CD4-positive, alpha-beta T cell treated with Interleukin-1 beta for 1 hour (primary cell): Measurements from ENCODE around the gene CLPSL1.
"Not testable (repeated sequence)": the region's sequence is repeated elsewhere in the genome, so short reads cannot be mapped to it uniquely, and the experiment has no call there.

Experiments used
- DNase-seq, 2 donors: peaks; one replicate each; pipeline ENCODE4 v3.0.0-alpha.2; 2020 to 2022

CLPSL1 gene

GRCh38 chr6:35780719-35781118 lies at the start of gene CLPSL1:
Gene CLPSL1, plus strand, starts transcription at chr6:35781019. Its CDS starts 92 bp downstream, at chr6:35781111.
- no peak for DNase-seq

GRCh38 chr6:35731414-35731735 lies 49.4 kb upstream of the CLPSL1 start:
- DNase-seq: peak; percentile 92 to 93

GRCh38 chr6:35731736-35732532 lies 48.9 kb upstream of the CLPSL1 start:
- peak; percentile 91 to 92 for DNase-seq

GRCh38 chr6:35733633-35734032 lies 47.2 kb upstream of the CLPSL1 start:
- DNase-seq: no peak

- not testable (repeated sequence) for DNase-seq
Observed at GRCh38 chr6:35734319-35734718, 46.5 kb upstream of the CLPSL1 start.

GRCh38 chr6:35735452-35735851 lies 45.4 kb upstream of the CLPSL1 start:
- DNase-seq: no peak

- DNase-seq: peak; percentile 83 to 89
Observed at GRCh38 chr6:35736253-35736894, 44.4 kb upstream of the CLPSL1 start.

- no peak for DNase-seq
Observed at GRCh38 chr6:35736982-35737412, 43.8 kb upstream of the CLPSL1 start, which contains the start of gene ARMC12. Gene ARMC12, plus strand, starts transcription at chr6:35737032. Its CDS starts 77 bp downstream, at chr6:35737109.

GRCh38 chr6:35737413-35738211 lies 43.2 kb upstream of the CLPSL1 start:
- peak in 1 of 2 donors; percentile 77 for DNase-seq

- no peak for DNase-seq
Observed at GRCh38 chr6:35739645-35740524, 40.9 kb upstream of the CLPSL1 start.

GRCh38 chr6:35742842-35743241 lies 38.0 kb upstream of the CLPSL1 start:
- no peak for DNase-seq

- no peak for DNase-seq
Observed at GRCh38 chr6:35745509-35745908, 35.3 kb upstream of the CLPSL1 start.

- no peak for DNase-seq
Observed at GRCh38 chr6:35746516-35746915, 34.3 kb upstream of the CLPSL1 start.

- no peak for DNase-seq
Observed at GRCh38 chr6:35747877-35748276, 32.9 kb upstream of the CLPSL1 start.

- no peak for DNase-seq
Observed at GRCh38 chr6:35750557-35750956, 30.3 kb upstream of the CLPSL1 start.

- no peak for DNase-seq
Observed at GRCh38 chr6:35751594-35751993, 29.2 kb upstream of the CLPSL1 start.

GRCh38 chr6:35752330-35752729 lies 28.5 kb upstream of the CLPSL1 start:
- DNase-seq: no peak

GRCh38 chr6:35754452-35755277 lies 26.2 kb upstream of the CLPSL1 start:
- DNase-seq: no peak

- no peak for DNase-seq
Observed at GRCh38 chr6:35755278-35755924, 25.4 kb upstream of the CLPSL1 start.

GRCh38 chr6:35757456-35758123 lies 23.2 kb upstream of the CLPSL1 start:
- DNase-seq: no peak
